Osteoblast (primary cell): ENCODE results near the gene PDE8B. TPM values are rescaled to one million over a fixed set of nuclear protein-coding genes. Genes with fewer than 3 reads are reported as not detected.

Experiments used
- DNase-seq: peaks from one replicate; pipeline ENCODE4 v3.0.0; 2011; ENCODE audit warnings: low spot score, mixed read lengths; ENCODE audit not compliant: insufficient read length; ENCODE audit errors: missing footprints
- H2AFZ ChIP-seq: 2 replicates; pipeline ENCODE4 v1.6.0; 2011; ENCODE audit warnings: mild to moderate bottlenecking, low read length
- H3K27ac ChIP-seq: 2 replicates; pipeline ENCODE4 v1.5.1; 2011; ENCODE audit warnings: mild to moderate bottlenecking, low read depth, low read length, moderate library complexity
- H3K27me3 ChIP-seq: 2 replicates; pipeline ENCODE4 v1.6.0; 2012; ENCODE audit warnings: mild to moderate bottlenecking, control low read depth, inconsistent platforms, low read length, moderate library complexity; ENCODE audit not compliant: insufficient read depth
- H3K36me3 ChIP-seq: 2 replicates; pipeline ENCODE4 v1.5.1; 2011; ENCODE audit warnings: mild to moderate bottlenecking, low read length, control low read depth, moderate library complexity; ENCODE audit not compliant: insufficient read depth
- H3K4me1 ChIP-seq: 2 replicates; pipeline ENCODE4 v1.5.1; 2011; ENCODE audit warnings: mild to moderate bottlenecking, low read length, control low read depth, moderate library complexity; ENCODE audit not compliant: insufficient read depth
- H3K4me2 ChIP-seq: 2 replicates; pipeline ENCODE4 v1.6.0; 2011; ENCODE audit warnings: mild to moderate bottlenecking, low read length; ENCODE audit not compliant: insufficient read depth
- H3K4me3 ChIP-seq: fragments of 200-600 bp; sonication (generic); 3 replicates; pipeline ENCODE4 v1.5.1; 2012; ENCODE audit warnings: mild to moderate bottlenecking, low read length, inconsistent platforms; ENCODE audit not compliant: insufficient read depth
- H3K79me2 ChIP-seq: 2 replicates; pipeline ENCODE4 v1.6.0; 2012; ENCODE audit warnings: mild to moderate bottlenecking, low read length, control low read depth, inconsistent platforms; ENCODE audit not compliant: insufficient read depth
- H3K9me3 ChIP-seq: 2 replicates; pipeline ENCODE4 v1.5.1; 2011; ENCODE audit warnings: low read depth, low read length, control low read depth
- H4K20me1 ChIP-seq: 2 replicates; pipeline ENCODE4 v1.6.0; 2012; ENCODE audit warnings: mild to moderate bottlenecking, low read length, control low read depth; ENCODE audit not compliant: insufficient read depth
- CTCF ChIP-seq: IDR thresholded peaks from 2 replicates; pipeline ENCODE4 v1.5.1; 2011; ENCODE audit warnings: mild to moderate bottlenecking, low read depth, low read length, moderate library complexity; ENCODE audit errors: extremely low read depth
- total RNA-seq: library from RNA; depleted of rRNA; stranded (reverse); fragments of >200 nt; gene quantifications from 2 replicates; pipeline ENCODE4 v1.2.3, GENCODE V29; 2012

Gene PDE8B
- total RNA-seq, 1 donor: under 0.01 TPM

- Histone ChIP-seq H2AFZ (no peak overlapping the region), H3K27ac (no peak overlapping the region), H3K36me3 (no peaks in the 10 kb centered on the region), H3K4me1 (no peaks in the 10 kb centered on the region), H3K9me3 (no peaks in the 10 kb centered on the region), H3K4me3 (no peak overlapping the region), H3K4me2 (no peak overlapping the region), H4K20me1 (no peaks in the 10 kb centered on the region), H3K27me3 (peaks cover 68% of the 10 kb centered on the region), H3K79me2 (no peaks in the 10 kb centered on the region)
- no peak for TF ChIP-seq CTCF
- no peak for DNase-seq
Measured at GRCh38 chr5:77176429-77176828, 34.1 kb upstream of the PDE8B start.

- no peaks in the 10 kb centered on the region for H3K9me3 ChIP-seq
- H3K4me3 ChIP-seq: no peak overlapping the region
- H3K36me3 ChIP-seq: no peaks in the 10 kb centered on the region
- no peaks in the 10 kb centered on the region for H4K20me1 ChIP-seq
- TF ChIP-seq CTCF: no peak
- no peak overlapping the region for H2AFZ ChIP-seq
- peaks cover 71% of the 10 kb centered on the region for H3K27me3 ChIP-seq
- no peak overlapping the region for H3K27ac ChIP-seq
- no peak for DNase-seq
- H3K4me1 ChIP-seq: no peaks in the 10 kb centered on the region
- no peak overlapping the region for H3K4me2 ChIP-seq
- no peaks in the 10 kb centered on the region for H3K79me2 ChIP-seq
Measured at GRCh38 chr5:77177576-77177975, 32.9 kb upstream of the PDE8B start.

- no peak overlapping the region for H2AFZ ChIP-seq
- no peaks in the 10 kb centered on the region for H4K20me1 ChIP-seq
- no peaks in the 10 kb centered on the region for H3K9me3 ChIP-seq
- H3K4me3 ChIP-seq: peak overlapping the region; percentile 57
- no peak overlapping the region for H3K27ac ChIP-seq
- no peaks in the 10 kb centered on the region for H3K79me2 ChIP-seq
- no peaks in the 10 kb centered on the region for H3K4me1 ChIP-seq
- peak overlapping the region; percentile 60 for H3K4me2 ChIP-seq
- TF ChIP-seq CTCF: no peak
- H3K27me3 ChIP-seq: peaks cover 67% of the 10 kb centered on the region
- no peak for DNase-seq
- no peaks in the 10 kb centered on the region for H3K36me3 ChIP-seq
Measured at GRCh38 chr5:77180167-77181081, 30.1 kb upstream of the PDE8B start.

- Histone ChIP-seq H3K4me3 (no peak overlapping the region), H3K4me2 (no peak overlapping the region), H2AFZ (no peak overlapping the region), H3K4me1 (no peaks in the 10 kb centered on the region), H3K9me3 (no peaks in the 10 kb centered on the region), H4K20me1 (no peaks in the 10 kb centered on the region), H3K27me3 (peaks cover 67% of the 10 kb centered on the region), H3K36me3 (no peaks in the 10 kb centered on the region), H3K27ac (no peak overlapping the region), H3K79me2 (no peaks in the 10 kb centered on the region)
- no peak for TF ChIP-seq CTCF
- no peak for DNase-seq
Measured at GRCh38 chr5:77181173-77181572, 29.3 kb upstream of the PDE8B start.
